T-helper 2 cell treated with Interferon-gamma antibody and Interleukin-4, amounts not matched to agents 5 μg/mL and 100 μg/mL, for 36 hours (primary cell): ENCODE results near the gene IARS1.

Experiments used
- DNase-seq: peaks from one replicate; pipeline ENCODE4 v3.0.0; 2021; ENCODE audit warnings: low spot score
- H3K27ac Mint-ChIP-seq: one replicate; pipeline ENCODE4 v1.8.0; 2021; ENCODE audit warnings: mild to moderate bottlenecking, mixed read lengths
- H3K27me3 Mint-ChIP-seq: one replicate; pipeline ENCODE4 v1.8.0; 2021; ENCODE audit warnings: low read depth, mixed read lengths
- H3K36me3 Mint-ChIP-seq: one replicate; pipeline ENCODE4 v1.8.0; 2021; ENCODE audit warnings: low read depth, mixed read lengths
- H3K4me1 Mint-ChIP-seq: one replicate; pipeline ENCODE4 v1.8.0; 2021; ENCODE audit warnings: low read depth, mixed read lengths
- H3K4me3 Mint-ChIP-seq: one replicate; pipeline ENCODE4 v1.8.0; 2022; ENCODE audit warnings: mild to moderate bottlenecking, moderate library complexity, mixed read lengths
- H3K9me3 Mint-ChIP-seq: one replicate; pipeline ENCODE4 v1.8.0; 2021; ENCODE audit warnings: mixed read lengths

IARS1 gene

GRCh38 chr9:92245005-92245797 lies 48.3 kb downstream of the IARS1 start:
- no peak overlapping the region for H3K4me3 Mint-ChIP-seq
- H3K4me1 Mint-ChIP-seq, result no peaks in the 10 kb centered on the region
- no peaks in the 10 kb centered on the region for H3K9me3 Mint-ChIP-seq
- no peaks in the 10 kb centered on the region for H3K27me3 Mint-ChIP-seq
- peaks cover 64% of the 10 kb centered on the region for H3K36me3 Mint-ChIP-seq
- no peak for DNase-seq
- H3K27ac Mint-ChIP-seq, result no peak overlapping the region
